PFSK-1 (cell line): ENCODE data around the gene PAPSS1.

Experiments used
- FOXP2 ChIP-seq: optimal IDR thresholded peaks from 2 replicates; pipeline ENCODE3; 2011; ENCODE audit warnings: borderline replicate concordance, control low read depth, inconsistent platforms; ENCODE audit not compliant: insufficient read depth; ENCODE audit errors: extremely low read length, extremely low read depth
- POLR2AphosphoS5 ChIP-seq: IDR thresholded peaks from 2 replicates; pipeline ENCODE4 v1.6.1; 2012; ENCODE audit warnings: low read depth, mild to moderate bottlenecking, control low read depth, low read length, moderate library complexity
- REST ChIP-seq, 2 experiments: IDR thresholded peaks; 2 replicates each; pipeline versions ENCODE4 v1.6.1 to v1.8.0; 2011 to 2012; ENCODE audit warnings: low read depth in 2 of 2, low read length in 2 of 2, control low read depth in 1 of 2, inconsistent platforms in 1 of 2, mild to moderate bottlenecking in 1 of 2, moderate library complexity in 1 of 2; ENCODE audit not compliant: insufficient read depth in 1 of 2
- SIN3A ChIP-seq: IDR thresholded peaks from 2 replicates; pipeline ENCODE4 v1.6.1; 2012; ENCODE audit warnings: mild to moderate bottlenecking, low read length, moderate library complexity, borderline replicate concordance; ENCODE audit not compliant: insufficient read depth
- TAF1 ChIP-seq: IDR thresholded peaks from 2 replicates; pipeline ENCODE4 v1.6.1; 2012; ENCODE audit warnings: low read length, control low read depth, borderline replicate concordance; ENCODE audit not compliant: insufficient read depth

Gene PAPSS1

DNA sequence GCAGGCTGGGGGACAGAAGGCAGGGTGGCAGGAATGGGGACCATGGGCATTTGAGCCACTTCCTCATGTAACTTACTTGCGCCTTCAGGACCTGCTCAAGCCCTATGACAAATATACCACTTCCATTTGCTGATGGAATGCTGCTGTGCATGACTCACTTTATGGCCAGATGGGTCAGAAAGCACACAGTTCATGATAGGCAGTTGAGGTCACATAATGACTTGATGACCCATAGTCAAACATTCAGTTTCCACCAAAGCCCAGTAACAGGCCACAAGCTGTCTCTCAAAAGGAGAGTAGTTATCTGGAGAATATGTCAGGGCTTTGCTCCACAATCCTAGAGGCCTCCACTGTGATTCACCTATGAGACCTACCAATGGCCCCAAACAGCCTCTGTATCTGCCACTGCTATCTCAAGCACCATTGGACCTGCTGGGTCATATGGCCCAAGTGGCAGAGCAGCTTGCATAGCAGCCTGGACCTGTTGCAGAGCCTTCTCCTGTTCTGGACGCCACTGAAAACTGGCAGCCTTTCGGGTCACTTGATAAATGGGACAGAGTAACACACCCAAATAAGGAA, 5.3 kb upstream of the PAPSS1 start:
- TF ChIP-seq FOXP2: no peak
- TF ChIP-seq TAF1: no peak
- no peak for TF ChIP-seq REST (IDR thresholded peaks at IDR 0.05; ENCODE audit: insufficient read depth in 1 of 2, low read depth in 2 of 2, low read length in 2 of 2)
- TF ChIP-seq SIN3A: no peak
- no peak for TF ChIP-seq POLR2AphosphoS5

- no peak for TF ChIP-seq SIN3A
- TF ChIP-seq POLR2AphosphoS5: no peak
- TF ChIP-seq REST (IDR thresholded peaks at IDR 0.05; ENCODE audit: insufficient read depth in 1 of 2, low read depth in 2 of 2, low read length in 2 of 2): no peak
Measured at GRCh38 chr4:107721436-107722100, 1.5 kb upstream of the PAPSS1 start.

DNA sequence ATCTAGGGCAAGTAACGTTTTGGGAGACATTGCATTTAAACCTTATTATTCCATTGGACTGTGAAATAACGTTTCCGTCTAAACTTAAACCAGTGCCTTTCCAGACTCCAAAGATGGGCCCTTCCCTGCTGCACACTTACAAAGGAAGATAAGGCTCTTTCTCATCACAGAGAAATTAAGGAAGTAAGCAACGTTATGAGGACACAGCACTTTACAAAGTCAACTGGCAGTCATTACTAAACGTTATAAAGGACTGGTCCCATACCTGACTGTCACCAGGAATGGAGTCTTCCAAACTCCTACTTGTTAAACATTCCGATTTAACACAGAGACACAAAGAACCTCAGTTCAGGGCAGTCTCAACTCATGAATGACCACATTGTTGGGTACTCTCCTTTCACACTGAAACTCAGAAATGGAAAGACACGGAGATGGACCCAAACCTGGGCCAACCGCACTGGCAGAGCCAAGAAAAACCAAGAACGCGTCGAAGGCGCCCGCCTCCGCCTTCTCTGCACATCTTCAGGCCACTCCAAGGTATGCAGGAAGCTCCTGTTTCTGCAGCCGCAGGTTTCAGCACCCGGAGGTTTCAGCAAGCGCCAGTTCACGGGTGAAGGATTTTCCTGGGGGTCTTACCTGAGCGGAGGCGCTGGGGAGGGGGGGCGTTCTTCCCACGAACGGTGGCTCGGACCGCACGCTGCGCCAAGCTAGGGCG, 670 bp downstream of the PAPSS1 start:
- 0 out of 4 replicates have a peak, but pooled peaks of 1 of the 2 experiments have one; percentile 19 for TF ChIP-seq REST (IDR thresholded peaks at IDR 0.05; ENCODE audit: insufficient read depth in 1 of 2, low read depth in 2 of 2, low read length in 2 of 2)
- no peak for TF ChIP-seq SIN3A
- TF ChIP-seq FOXP2: no peak
- no peak for TF ChIP-seq POLR2AphosphoS5

GRCh38 chr4:107718351-107718965, 1.6 kb downstream of the PAPSS1 start:
- no peak for TF ChIP-seq REST (IDR thresholded peaks at IDR 0.05; ENCODE audit: insufficient read depth in 1 of 2, low read depth in 2 of 2, low read length in 2 of 2)
